Peyer's patch (tissue), 4 donors: Measurements from ENCODE around the gene GRID2.

Experiments
- CTCF ChIP-seq, 6 experiments: fragments of 450-650 bp in 4 of 6; fragments of 200-600 bp in 2 of 6; sonication (generic) in 1 of 6; IDR thresholded peaks; one replicate each; pipeline ENCODE4 v1.5.1; 2017 to 2019; ENCODE audit warnings: antibody characterized with exemption in 6 of 6, mild to moderate bottlenecking in 3 of 6, moderate library complexity in 1 of 6
- POLR2A ChIP-seq, 2 donors: fragments of 450-650 bp; IDR thresholded peaks; one replicate each; pipeline ENCODE4 v1.5.1; 2017; ENCODE audit warnings: antibody characterized with exemption in 2 of 2, mild to moderate bottlenecking in 2 of 2, moderate library complexity in 2 of 2

DNA sequence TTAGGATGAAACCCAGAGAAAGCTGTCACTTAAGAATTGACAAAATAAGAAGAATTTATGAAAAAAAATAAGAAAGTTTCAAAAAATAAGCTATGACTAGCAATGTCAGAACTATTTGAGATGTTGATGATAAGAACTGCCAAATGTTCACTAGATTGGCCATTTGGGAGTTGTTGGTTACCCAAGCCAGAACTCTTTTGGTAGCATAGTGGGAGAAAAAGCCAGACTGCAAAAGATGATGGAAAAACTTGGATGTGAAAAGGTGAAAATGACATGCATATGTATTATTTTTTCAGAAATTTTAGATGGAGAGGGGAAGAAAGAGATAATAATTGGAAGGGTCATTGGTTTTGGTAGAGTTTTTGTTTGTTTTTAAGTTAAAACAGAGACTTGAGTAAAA is 1127.6 kb downstream of the GRID2 start:
- no peak for TF ChIP-seq CTCF (IDR thresholded peaks at IDR 0.05)
- TF ChIP-seq POLR2A (IDR thresholded peaks at IDR 0.05): no peak
